IPS-20b (cell line): ENCODE measurements around the gene PNMA3.
"Not testable (repeated sequence)": the region's sequence is repeated elsewhere in the genome, so short reads cannot be mapped to it uniquely, and the experiment has no call there.

Source experiments
- H3K27ac ChIP-seq: one replicate; pipeline ENCODE4 v1.5.1; 2013; ENCODE audit warnings: low read length
- H3K27me3 ChIP-seq: 2 replicates; pipeline ENCODE4 v1.6.1; 2013; ENCODE audit warnings: mild to moderate bottlenecking, low read length, inconsistent platforms; ENCODE audit not compliant: insufficient read depth
- H3K36me3 ChIP-seq: 2 replicates; pipeline ENCODE4 v1.6.1; 2013; ENCODE audit warnings: low read depth, mild to moderate bottlenecking, inconsistent platforms, low read length, moderate library complexity; ENCODE audit not compliant: insufficient read depth
- H3K4me1 ChIP-seq: 2 replicates; pipeline ENCODE4 v1.6.1; 2013; ENCODE audit warnings: mild to moderate bottlenecking, control low read depth, inconsistent platforms, low read length, moderate library complexity; ENCODE audit not compliant: insufficient read depth
- H3K4me3 ChIP-seq: 2 replicates; pipeline ENCODE4 v1.5.1; 2013; ENCODE audit warnings: mild to moderate bottlenecking, low read length, inconsistent platforms
- H3K9ac ChIP-seq: 2 replicates; pipeline ENCODE4 v1.6.1; 2013; ENCODE audit warnings: low read depth, mild to moderate bottlenecking, inconsistent platforms, low read length, moderate library complexity
- H3K9me3 ChIP-seq: 2 replicates; pipeline ENCODE4 v1.6.1; 2013; ENCODE audit warnings: mild to moderate bottlenecking, low read depth, low read length, inconsistent platforms; ENCODE audit not compliant: insufficient read depth

Gene PNMA3

GRCh38 chrX:153074935-153075334, 18.7 kb downstream of the PNMA3 start:
- Histone ChIP-seq H3K36me3 (no peaks in the 10 kb centered on the region), H3K4me1 (no peaks in the 10 kb centered on the region), H3K4me3 (no peak overlapping the region), H3K9ac (no peak overlapping the region), H3K27me3 (no peaks in the 10 kb centered on the region), H3K27ac (no peak overlapping the region), H3K9me3 (no peaks in the 10 kb centered on the region)

DNA sequence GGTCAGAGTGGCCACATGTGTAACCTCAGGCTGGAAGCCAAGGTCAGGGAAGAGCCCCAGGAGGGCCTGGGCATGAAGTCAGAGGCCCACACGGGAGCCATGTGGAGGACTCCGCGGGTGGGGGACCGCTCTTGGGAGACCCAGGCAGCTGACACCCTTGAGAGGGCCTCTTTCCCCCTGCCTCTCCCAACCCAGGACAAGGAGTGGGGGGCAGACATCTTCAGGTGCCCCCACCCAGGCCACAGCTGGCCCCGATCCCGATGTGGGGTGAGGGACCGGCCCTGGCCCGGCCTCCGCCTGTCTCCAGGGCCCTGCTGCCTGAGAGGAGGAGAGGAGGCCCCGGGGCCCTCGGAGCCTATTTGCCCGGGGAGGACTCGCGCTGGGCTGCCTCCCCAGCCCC, 19.1 kb downstream of the PNMA3 start:
- H3K4me3 ChIP-seq = no peak overlapping the region
- H3K9ac ChIP-seq = no peak overlapping the region
- H3K36me3 ChIP-seq = no peaks in the 10 kb centered on the region
- H3K9me3 ChIP-seq = no peaks in the 10 kb centered on the region
- H3K27me3 ChIP-seq = no peaks in the 10 kb centered on the region
- no peak overlapping the region for H3K27ac ChIP-seq
- no peaks in the 10 kb centered on the region for H3K4me1 ChIP-seq

DNA sequence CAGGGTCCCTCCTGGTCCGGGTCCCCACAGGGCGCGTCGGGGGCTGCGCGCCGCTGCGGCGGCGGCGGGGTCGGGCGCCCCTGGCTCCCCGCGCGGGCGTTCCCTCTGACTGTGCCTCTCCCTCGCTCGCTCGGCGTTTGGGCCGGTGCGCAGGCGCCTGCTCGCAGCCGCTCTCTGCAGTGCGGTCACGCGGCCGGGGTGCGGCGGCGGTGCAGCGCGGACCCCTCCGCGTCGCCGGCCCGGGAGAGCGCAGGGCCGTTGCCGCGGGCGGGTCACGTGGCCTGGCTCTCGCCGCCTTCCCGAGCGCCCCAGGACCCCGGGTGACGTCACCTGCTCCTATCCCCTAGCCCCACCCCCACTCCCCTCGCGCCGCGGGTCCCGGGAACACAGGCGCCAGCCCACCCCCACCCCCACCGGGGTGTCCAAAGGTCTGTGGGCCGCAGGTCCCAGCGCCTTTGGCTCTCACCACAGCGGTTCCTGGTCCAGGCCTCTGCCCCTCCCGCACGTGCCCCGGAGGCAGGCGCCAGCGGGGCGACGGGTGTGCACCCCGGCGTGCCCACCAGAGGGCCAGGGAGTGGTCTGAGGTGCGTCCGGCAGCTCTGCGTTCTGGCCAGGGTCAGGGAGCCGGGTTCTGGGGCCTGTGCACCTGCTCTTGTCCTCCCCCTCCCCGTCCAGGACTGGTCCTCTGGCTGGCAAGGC, 21.3 kb downstream of the PNMA3 start:
- H3K36me3 ChIP-seq, H3K4me3 ChIP-seq, H3K27ac ChIP-seq, H3K27me3 ChIP-seq, H3K4me1 ChIP-seq, H3K9me3 ChIP-seq, H3K9ac ChIP-seq: not testable (repeated sequence)

GRCh38 chrX:153083238-153083923, 27.1 kb downstream of the PNMA3 start:
- H3K36me3 ChIP-seq, H3K4me1 ChIP-seq, H3K27ac ChIP-seq, H3K4me3 ChIP-seq, H3K9me3 ChIP-seq, H3K9ac ChIP-seq, H3K27me3 ChIP-seq: not testable (repeated sequence)

DNA sequence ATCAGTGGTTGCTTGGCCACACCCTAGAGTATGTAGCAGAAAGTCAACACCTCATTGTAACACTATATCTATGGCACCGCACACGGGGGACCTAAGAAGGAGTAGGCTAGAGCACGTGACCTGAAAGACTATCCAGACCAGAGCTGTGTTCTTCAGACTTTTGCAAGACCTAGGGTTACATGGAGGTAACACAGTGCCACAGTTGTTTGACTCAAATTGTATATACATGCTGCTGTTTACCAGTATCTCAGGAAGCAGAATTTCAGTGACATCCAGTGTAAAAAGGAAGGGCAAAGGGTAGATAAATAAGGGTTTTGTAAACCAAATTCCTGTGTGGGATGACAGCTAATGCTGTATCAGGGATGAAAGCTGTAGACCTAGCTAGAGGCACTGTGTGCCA, 46.1 kb downstream of the PNMA3 start:
- no peak overlapping the region for H3K27ac ChIP-seq
- no peak overlapping the region for H3K9ac ChIP-seq
- no peaks in the 10 kb centered on the region for H3K9me3 ChIP-seq
- H3K4me3 ChIP-seq = no peak overlapping the region
- H3K4me1 ChIP-seq = no peaks in the 10 kb centered on the region
- H3K36me3 ChIP-seq = no peaks in the 10 kb centered on the region
- no peaks in the 10 kb centered on the region for H3K27me3 ChIP-seq

- H3K27me3 ChIP-seq, H3K36me3 ChIP-seq, H3K9ac ChIP-seq, H3K4me1 ChIP-seq, H3K4me3 ChIP-seq, H3K27ac ChIP-seq, H3K9me3 ChIP-seq: not testable (repeated sequence)
Measured at GRCh38 chrX:153104959-153105358, 48.7 kb downstream of the PNMA3 start.

DNA sequence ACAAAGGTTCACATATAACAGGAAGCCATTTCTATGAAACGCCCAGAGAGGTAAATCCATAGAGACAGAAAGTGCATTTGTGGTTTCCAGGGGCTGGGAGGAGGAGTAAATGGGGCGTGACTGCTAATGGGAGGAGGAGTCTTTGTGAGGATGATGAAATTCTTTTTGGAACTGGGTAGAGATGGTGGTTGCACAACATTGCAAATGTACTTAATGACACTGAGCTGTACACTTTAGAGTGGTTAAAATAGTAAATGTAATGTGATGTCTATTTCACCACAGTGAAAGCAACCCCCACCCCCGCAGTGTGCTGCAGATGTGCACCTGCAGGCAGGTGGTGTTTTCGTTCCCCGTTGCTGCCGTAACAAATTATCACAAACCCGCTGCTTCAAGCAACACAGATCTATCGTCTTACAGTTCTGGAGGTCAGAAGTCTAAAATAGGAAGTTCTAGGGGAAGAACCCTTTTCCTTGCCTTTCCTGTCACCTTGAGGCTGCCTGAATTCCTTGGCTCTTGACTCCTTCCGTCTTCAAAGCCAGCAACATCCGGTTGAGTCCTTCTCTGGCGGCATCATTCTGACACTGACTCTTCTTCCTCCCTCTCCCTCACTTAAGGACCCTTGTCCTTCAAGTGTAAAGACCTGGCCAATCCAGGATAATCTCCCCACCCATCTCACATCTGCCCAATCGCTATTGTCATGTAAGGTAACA, 50.0 kb downstream of the PNMA3 start:
- H3K27ac ChIP-seq, H3K4me3 ChIP-seq, H3K27me3 ChIP-seq, H3K9ac ChIP-seq, H3K4me1 ChIP-seq, H3K36me3 ChIP-seq, H3K9me3 ChIP-seq: not testable (repeated sequence)
